Endometrium (tissue), 2 donors: ENCODE measurements around the gene PCED1B.
"Not testable (repeated sequence)": the region's sequence is repeated elsewhere in the genome, so short reads cannot be mapped to it uniquely, and the experiment has no call there.

Experiments
- FAIRE-seq: peaks from 2 replicates; lab custom pipeline; 2012; peaks lifted over from hg19 to GRCh38; lab: Jason Lieb, UNC
- donor health status: control.
- donor health status: control.

PCED1B gene, protein sequence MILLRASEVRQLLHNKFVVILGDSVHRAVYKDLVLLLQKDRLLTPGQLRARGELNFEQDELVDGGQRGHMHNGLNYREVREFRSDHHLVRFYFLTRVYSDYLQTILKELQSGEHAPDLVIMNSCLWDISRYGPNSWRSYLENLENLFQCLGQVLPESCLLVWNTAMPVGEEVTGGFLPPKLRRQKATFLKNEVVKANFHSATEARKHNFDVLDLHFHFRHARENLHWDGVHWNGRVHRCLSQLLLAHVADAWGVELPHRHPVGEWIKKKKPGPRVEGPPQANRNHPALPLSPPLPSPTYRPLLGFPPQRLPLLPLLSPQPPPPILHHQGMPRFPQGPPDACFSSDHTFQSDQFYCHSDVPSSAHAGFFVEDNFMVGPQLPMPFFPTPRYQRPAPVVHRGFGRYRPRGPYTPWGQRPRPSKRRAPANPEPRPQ

GRCh38 chr12:47079468-47079980 is at the start of gene PCED1B, which contains the start of gene AMIGO2:
TSS of gene PCED1B (plus strand) at chr12:47079621. CDS start at chr12:47235064, 155,443 bp downstream.
TSS of gene AMIGO2 (minus strand) at chr12:47079959. CDS start at chr12:47079002, 957 bp downstream.
- FAIRE-seq = no peak

- FAIRE-seq = no peak
Observed at GRCh38 chr12:47029903-47030302, 49.5 kb upstream of the PCED1B start.

DNA sequence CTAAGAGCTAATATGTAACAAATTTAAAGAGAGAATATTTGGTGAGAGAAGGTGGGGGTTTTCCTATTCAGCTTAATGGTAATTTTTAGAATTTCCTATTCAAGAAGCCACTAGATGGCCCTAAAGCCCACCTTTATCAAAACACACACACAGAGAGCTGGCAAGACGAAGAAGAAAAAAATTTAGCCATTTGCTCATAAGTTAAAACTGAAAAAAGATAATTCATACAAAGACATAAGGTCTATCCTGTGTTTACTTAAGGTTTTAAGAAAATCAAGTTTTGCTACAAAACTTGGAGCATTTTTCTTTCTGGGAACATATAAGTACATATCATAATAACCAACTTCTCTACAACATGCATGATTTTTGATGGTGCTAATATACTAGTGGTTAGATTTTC is 46.8 kb upstream of the PCED1B start:
- FAIRE-seq = peak; percentile 90

GRCh38 chr12:47033081-47033480 is 46.3 kb upstream of the PCED1B start:
- no peak for FAIRE-seq

DNA sequence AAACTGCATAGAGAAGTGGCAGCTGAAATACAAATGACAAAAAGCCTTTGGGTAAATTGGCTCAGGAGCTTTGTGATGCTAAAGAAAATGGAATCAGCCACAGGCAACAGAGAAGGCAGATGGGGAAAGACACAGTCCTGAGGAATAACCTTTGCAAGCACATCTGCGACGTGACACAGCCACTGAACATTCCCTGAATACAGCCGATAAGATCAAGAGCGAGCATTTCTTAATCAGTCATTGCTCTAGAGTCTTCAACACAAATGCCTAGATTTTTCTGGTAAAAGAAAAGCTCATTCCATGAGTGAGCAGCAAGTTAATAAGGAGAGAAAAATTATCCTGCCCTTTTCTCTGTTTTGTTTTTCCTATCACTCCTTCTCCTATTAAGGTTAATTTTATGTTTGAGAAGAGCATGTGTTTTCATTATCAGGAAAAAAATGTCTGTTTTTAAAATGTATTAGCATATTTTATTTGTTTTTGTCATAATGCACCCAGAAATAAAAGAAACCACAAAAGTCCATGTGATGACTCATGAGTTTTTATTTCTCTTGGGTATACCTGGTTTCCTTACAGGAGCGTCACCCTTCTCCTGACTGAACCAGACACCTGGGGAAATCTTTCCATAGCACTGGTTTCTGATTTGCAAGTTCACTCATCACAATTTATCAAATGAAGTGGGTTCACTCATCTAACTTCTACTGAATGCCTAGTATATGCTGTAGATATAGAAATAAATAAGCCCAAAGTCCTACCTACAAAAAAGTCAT is 45.4 kb upstream of the PCED1B start:
- no peak for FAIRE-seq

DNA sequence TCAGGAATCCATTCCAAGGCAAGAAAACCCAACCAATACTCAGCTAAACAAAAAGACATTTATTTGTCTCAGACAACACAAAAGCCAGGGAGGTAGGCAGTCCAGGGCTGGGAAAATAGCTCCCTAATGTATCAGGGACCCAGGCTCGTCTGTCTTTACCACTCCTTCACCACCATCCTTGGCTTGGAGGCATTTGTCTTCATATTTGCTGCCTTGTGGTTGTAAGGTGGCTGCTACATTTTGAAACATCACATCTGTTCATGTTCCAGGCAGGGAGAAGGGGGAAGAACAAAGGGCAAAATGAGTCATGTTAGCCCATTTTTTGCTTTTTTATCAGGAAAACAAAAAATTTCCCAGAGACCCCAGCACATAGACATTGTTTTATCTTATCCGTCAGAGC is 44.8 kb upstream of the PCED1B start:
- no peak for FAIRE-seq

- no peak for FAIRE-seq
Observed at GRCh38 chr12:47035484-47035883, 43.9 kb upstream of the PCED1B start.

- peak; percentile 31 for FAIRE-seq
Observed at GRCh38 chr12:47038270-47038748, 41.1 kb upstream of the PCED1B start.

DNA sequence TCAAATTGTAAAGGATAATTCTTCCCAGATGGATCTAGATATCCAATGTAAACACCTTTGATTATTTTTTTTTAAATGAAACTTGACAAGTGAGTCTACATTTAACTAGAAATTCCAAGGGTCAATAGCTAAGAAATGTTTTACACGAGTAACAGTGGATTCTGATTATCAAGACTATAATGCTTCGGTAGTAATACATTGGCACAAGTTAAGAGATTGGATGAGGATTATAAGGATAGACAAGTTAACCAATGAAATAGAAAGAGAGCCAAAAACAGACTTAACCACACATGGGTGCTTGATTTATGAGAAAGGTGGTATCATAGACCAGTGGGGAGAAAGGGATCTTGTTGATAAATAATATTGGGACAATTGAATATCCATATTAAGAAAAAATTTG is 40.3 kb upstream of the PCED1B start:
- FAIRE-seq = no peak

- no peak for FAIRE-seq
Observed at GRCh38 chr12:47039756-47040155, 39.7 kb upstream of the PCED1B start.

DNA sequence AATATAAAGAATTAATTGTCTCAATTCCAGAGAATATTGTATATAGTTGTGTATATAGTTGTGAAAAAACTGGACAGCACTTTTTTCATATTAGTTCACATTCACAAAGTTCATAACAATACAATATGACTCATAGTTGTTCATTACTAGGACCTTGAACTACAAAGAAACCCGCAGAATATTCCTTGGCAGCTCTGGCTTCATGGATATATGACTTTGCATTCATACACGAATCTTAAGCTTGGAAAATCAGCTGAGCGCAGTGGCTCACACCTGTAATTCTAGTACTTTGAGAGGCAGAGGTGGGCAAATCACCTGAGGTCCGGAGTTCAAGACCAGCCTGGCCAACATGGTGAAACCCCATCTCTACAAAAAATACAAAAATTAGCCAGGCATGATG is 38.1 kb upstream of the PCED1B start:
- no peak for FAIRE-seq

- no peak for FAIRE-seq
Observed at GRCh38 chr12:47048541-47048940, 30.9 kb upstream of the PCED1B start.

GRCh38 chr12:47051291-47051690 is 28.1 kb upstream of the PCED1B start:
- not testable (repeated sequence) for FAIRE-seq

DNA sequence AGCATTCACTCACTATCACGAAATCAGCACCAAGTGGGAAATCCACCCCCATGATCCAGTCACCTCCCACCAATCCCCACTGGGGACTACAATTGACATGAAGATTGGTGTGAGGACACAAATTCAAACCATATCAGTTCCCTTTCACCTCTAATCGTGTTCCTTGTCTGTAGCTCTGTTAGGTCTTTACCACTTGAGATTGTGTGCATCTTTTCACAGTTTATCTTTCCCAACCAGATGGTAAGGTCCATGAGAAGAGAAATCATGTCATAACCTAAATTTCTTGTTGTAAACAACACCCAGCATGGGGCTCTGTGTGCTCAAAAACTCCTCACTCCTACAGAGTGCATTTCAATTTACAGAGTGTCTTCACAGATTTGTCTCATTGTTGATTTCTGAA is 27.1 kb upstream of the PCED1B start:
- no peak for FAIRE-seq

DNA sequence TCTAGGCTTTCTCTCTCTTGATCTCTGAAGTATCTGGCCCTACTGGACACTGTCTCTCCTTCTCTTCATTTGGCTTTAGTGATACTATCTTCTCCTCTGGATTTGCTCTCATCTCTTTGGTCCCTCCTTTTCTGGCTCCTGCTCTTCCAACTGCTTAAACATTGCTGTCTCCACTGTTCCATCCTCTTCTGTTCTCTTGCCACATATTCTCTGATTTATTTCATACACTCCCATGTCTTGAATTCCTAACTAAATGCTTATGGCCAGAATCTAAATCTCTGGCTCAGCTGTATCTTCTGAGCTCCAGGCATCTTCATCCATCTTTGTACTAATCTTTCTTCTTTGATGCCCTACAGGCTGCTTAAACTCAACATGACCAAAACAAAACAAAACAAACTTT is 25.5 kb upstream of the PCED1B start:
- FAIRE-seq = no peak

- FAIRE-seq = no peak
Observed at GRCh38 chr12:47054659-47055058, 24.8 kb upstream of the PCED1B start.

DNA sequence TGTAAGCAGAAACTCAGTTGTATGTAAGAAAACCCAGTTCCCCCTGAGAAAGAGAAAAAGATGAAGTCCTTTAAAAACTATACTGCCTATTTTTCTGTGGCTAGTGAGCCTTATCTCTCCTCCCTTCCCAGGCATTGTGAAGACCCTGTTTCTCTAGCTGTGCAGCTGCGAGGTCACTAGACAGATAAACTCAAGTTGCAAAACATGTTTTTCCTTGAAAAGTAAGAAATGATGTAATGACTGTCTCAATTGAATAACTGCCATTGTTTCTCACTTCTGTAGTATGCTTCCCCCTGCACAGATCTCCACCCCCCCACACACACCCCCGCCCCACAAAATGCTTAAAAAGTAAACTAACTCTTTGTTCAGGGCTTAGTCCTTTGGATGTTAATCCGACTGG is 23.6 kb upstream of the PCED1B start:
- not testable (repeated sequence) for FAIRE-seq

GRCh38 chr12:47056944-47057343 is 22.5 kb upstream of the PCED1B start:
- FAIRE-seq = not testable (repeated sequence)

GRCh38 chr12:47058640-47059039 is 20.8 kb upstream of the PCED1B start:
- FAIRE-seq = not testable (repeated sequence)

- no peak for FAIRE-seq
Observed at GRCh38 chr12:47065546-47065945, 13.9 kb upstream of the PCED1B start.

DNA sequence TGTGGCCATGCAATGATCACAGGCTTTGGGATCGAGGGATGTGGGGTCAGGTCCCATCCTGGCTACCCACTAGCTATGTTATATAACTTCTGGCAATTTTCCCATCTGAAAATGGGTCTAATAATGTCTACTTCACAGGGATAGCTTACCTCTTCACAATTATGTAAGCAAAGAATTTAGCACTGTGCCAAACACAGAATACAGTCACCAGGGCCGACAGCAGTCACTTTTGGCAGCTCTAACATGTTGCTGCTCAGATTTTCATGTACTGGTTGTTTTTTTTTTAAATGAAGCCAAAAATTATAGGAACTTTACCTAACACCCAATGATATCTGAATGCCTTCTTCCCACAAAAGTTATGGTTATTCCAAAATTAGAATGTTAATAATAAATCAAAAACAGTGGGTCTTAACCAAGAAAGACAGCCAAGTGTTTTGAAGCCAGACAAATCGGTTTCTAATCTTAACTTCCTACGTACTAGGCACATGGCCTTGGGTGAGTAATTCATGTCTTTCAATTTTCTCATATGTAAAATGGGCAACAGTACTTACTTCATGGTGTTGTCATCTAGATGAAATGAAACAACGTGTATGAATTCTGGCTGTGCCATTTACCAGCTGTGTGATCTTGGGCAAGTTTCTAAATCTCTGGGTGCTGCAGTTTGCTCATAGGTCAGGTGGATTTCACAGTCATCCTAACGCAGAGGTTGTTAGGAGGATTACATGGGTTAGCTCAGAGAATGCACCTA is 13.0 kb upstream of the PCED1B start:
- no peak for FAIRE-seq

DNA sequence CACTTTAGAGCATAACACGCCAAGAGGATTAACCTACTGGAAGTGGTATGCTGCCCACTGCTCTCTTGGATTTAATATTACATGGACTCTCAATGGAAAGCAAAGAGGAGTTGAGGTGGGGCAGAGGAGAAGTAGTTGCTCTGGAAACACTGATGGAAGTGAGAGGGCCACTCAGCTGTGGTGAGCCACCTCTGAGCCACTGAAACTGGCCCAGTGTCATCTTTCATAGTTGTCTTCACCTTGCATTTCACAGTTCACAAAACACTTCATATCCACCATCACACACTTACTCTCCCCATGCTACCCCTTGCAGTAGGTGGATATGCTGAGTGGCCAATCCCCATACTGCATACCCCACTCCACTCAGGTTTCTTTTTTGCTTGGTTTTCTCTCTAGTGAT is 12.2 kb upstream of the PCED1B start:
- FAIRE-seq = no peak
